K562 (cell line): Measurements from ENCODE around the gene TFB2M. TPM values are rescaled to one million over a fixed set of nuclear protein-coding genes. Genes with fewer than 3 reads are reported as not detected.

Experiments used
- ATF3 ChIP-seq, 2 experiments: fragments of 450-650 bp in 1 of 2; sonication (generic) in 1 of 2; formaldehyde crosslinking in 1 of 2; IDR thresholded peaks in 1 of 2; conservative IDR thresholded peaks in 1 of 2; 2 replicates each; pipeline versions ENCODE4 v1.6.1 to v1.8.1; 2016 to 2023; ENCODE audit warnings: mild to moderate bottlenecking in 2 of 2, moderate library complexity in 2 of 2, inconsistent platforms in 1 of 2, missing genetic modification reagents in 1 of 2
- ATF7 ChIP-seq: fragments of 450-650 bp; IDR thresholded peaks from 2 replicates; pipeline ENCODE4 v1.7.1; 2014; ENCODE audit warnings: mild to moderate bottlenecking, moderate library complexity
- CREB3L1 ChIP-seq: fragments of 450-650 bp; IDR thresholded peaks from 2 replicates; pipeline ENCODE4 v1.6.1; 2014; ENCODE audit warnings: low read depth, mild to moderate bottlenecking, moderate library complexity, borderline replicate concordance
- DACH1 ChIP-seq: fragments of 450-650 bp; IDR thresholded peaks from 2 replicates; pipeline ENCODE4 v1.6.1; 2018; ENCODE audit not compliant: partially characterized antibody
- EP400 ChIP-seq: fragments of 450-650 bp; IDR thresholded peaks from 2 replicates; pipeline ENCODE4 v1.6.1; 2017; ENCODE audit warnings: antibody characterized with exemption, mild to moderate bottlenecking, moderate library complexity
- FOXP1 ChIP-seq: sonication (generic); formaldehyde crosslinking; IDR thresholded peaks from 2 replicates; pipeline ENCODE4 v1.8.0; 2022; ENCODE audit warnings: mild to moderate bottlenecking, missing genetic modification reagents
- KAT2B ChIP-seq: IDR thresholded peaks from one replicate; pipeline ENCODE4 v1.6.1; 2012; ENCODE audit warnings: low read depth, mild to moderate bottlenecking, control low read depth, inconsistent platforms, low read length, moderate library complexity
- L3MBTL2 ChIP-seq: fragments of 450-650 bp; IDR thresholded peaks from 2 replicates; pipeline ENCODE4 v1.6.1; 2016; ENCODE audit warnings: mild to moderate bottlenecking, moderate library complexity
- LCOR ChIP-seq: sonication (generic); formaldehyde crosslinking; IDR thresholded peaks from 2 replicates; pipeline ENCODE4 v1.8.0; 2022; ENCODE audit warnings: mild to moderate bottlenecking, missing genetic modification reagents
- NR1H2 ChIP-seq: sonication (generic); formaldehyde crosslinking; IDR thresholded peaks from 2 replicates; pipeline ENCODE4 v1.4.0; 2020; ENCODE audit warnings: mild to moderate bottlenecking, missing genetic modification reagents
- PCBP2 ChIP-seq: fragments of 200-400 bp; formaldehyde crosslinking; IDR thresholded peaks from 2 replicates; pipeline ENCODE4 v1.6.1; 2018; ENCODE audit warnings: low read length, low read depth, mild to moderate bottlenecking, moderate library complexity; ENCODE audit not compliant: poor library complexity, severe bottlenecking
- PKNOX1 ChIP-seq: fragments of 450-650 bp; IDR thresholded peaks from 2 replicates; pipeline ENCODE4 v1.6.1; 2016
- SAP30 ChIP-seq: fragments of 200-600 bp; sonication (generic); IDR thresholded peaks from 2 replicates; pipeline ENCODE4 v1.6.1; 2012; ENCODE audit warnings: borderline replicate concordance, low read depth, mild to moderate bottlenecking, moderate library complexity, low read length, control low read depth, inconsistent platforms; ENCODE audit not compliant: insufficient read depth, poor library complexity, severe bottlenecking
- SNRNP70 ChIP-seq: fragments of 200-400 bp; formaldehyde crosslinking; optimal IDR thresholded peaks from 2 replicates; pipeline ENCODE3; 2017; ENCODE audit warnings: low read depth, low read length
- TRIM25 ChIP-seq: fragments of 450-650 bp; IDR thresholded peaks from 2 replicates; pipeline ENCODE4 v1.7.0; 2016; ENCODE audit warnings: borderline replicate concordance
- ZNF277 ChIP-seq: fragments of 250-450 bp; sonication (Bioruptor Pico); IDR thresholded peaks from 2 replicates; pipeline ENCODE4 v1.8.0; 2022; ENCODE audit warnings: inconsistent platforms, mild to moderate bottlenecking, moderate library complexity, borderline replicate concordance
- ZNF408 ChIP-seq: fragments of 250-450 bp; sonication (Bioruptor Pico); IDR thresholded peaks from 2 replicates; pipeline ENCODE4 v1.4.0; 2020; ENCODE audit warnings: low read depth, mild to moderate bottlenecking, moderate library complexity
- ZNF584 ChIP-seq: fragments of 200-800 bp; sonication (Bioruptor generic); IDR thresholded peaks from 2 replicates; pipeline ENCODE4 v1.6.1; 2016; ENCODE audit warnings: low read depth, mild to moderate bottlenecking, missing genetic modification characterization, missing compliant biosample characterization
- polyA plus RNA-seq, 8 experiments: library from polyadenylated mRNA; depleted of rRNA in 4 of 8; stranded (reverse) in 5 of 8; unstranded in 3 of 8; fragments of >200 nt; fragmentation: Nextera tagmentation in 2 of 8; fragmentation: Illumina TruSeq in 1 of 8; extraction: Ambion mirVana in 2 of 8; extraction: Trizol in 1 of 8; gene quantifications; 2 replicates each; pipeline versions ENCODE4 v1.2.1 to v1.2.3, GENCODE V29; 2011 to 2014; ENCODE audit warnings: inconsistent platforms in 1 of 8, missing spikeins in 1 of 8
- total RNA-seq, 7 experiments: library from RNA; depleted of rRNA in 6 of 7; stranded (reverse); fragments of >200 nt in 6 of 7; fragmentation: Illumina TruSeq in 2 of 7; extraction: Trizol in 2 of 7; gene quantifications; 2 replicates each; pipeline versions ENCODE4 v1.2.1 to v1.2.3, GENCODE V29; 2011 to 2021; ENCODE audit warnings: low replicate concordance in 1 of 7

The TFB2M gene
- total and polyA plus RNA-seq, 9 of the 15 experiments (the other 6 are each of a cell fraction or from before 2014, with no cell fraction given), result 55.1 to 162 (median 70.6) TPM

- TF ChIP-seq ATF3 (IDR thresholded peaks at IDR 0.05) (peak; percentile 21; the same call in 1 of the 2 replicates), ATF3 (CRISPR knock-in tag; conservative IDR thresholded peaks at IDR 0.05) (no peak), PKNOX1 (peak; percentile 81), ZNF408 (CRISPR knock-in tag) (no peak), PCBP2 (no peak), SNRNP70 (no peak), KAT2B (no peak), NR1H2 (CRISPR knock-in tag) (no peak), L3MBTL2 (peak; percentile 33; the same call in 1 of the 2 replicates), ZNF584 (0 out of 2 replicates have a peak, but pooled peaks have one; percentile 26), LCOR (peak; percentile 42; the same call in 1 of the 2 replicates), FOXP1 (CRISPR knock-in tag) (0 out of 2 replicates have a peak, but pooled peaks have one; percentile 42), ATF7 (peak; percentile 18; the same call in 1 of the 2 replicates), TRIM25 (no peak), DACH1 (peak; percentile 13), EP400 (peak; percentile 38), SAP30 (no peak), ZNF277 (CRISPR knock-in tag) (no peak), CREB3L1 (0 out of 2 replicates have a peak, but pooled peaks have one; percentile 13)
These were observed 3.5 kb upstream of the TFB2M start (continued) for GRCh38 chr1:246569248-246570238.
